ENCODE results near the gene GNAS-AS1. TPM values are rescaled to one million over a fixed set of nuclear protein-coding genes. Genes with fewer than 3 reads are reported as not detected.

Gene GNAS-AS1
- total and polyA plus RNA-seq, 2 of the 8 experiments (the other 6 are each of a cell fraction or from before 2014, with no cell fraction given): 4.7 to 13.7 TPM

- no peak overlapping the region for H3K18ac ChIP-seq (ENCODE audit: extremely low read depth, low read length)
- H3K27me3 ChIP-seq (replicated peaks in 1 of 4; ENCODE audit: control insufficient read depth in 3 of 4, extremely low read depth in 1 of 4, insufficient read depth in 3 of 4, low read length in 3 of 4): 0 out of 7 replicates have a peak, but pooled peaks cover 0 to 2% (median 0%) of the 10 kb centered on the region in 4 experiments
- H4K20me1 ChIP-seq (replicated peaks in 1 of 2; ENCODE audit: control insufficient read depth in 1 of 2, insufficient read depth in 2 of 2, low read length in 2 of 2): no peaks in the 10 kb centered on the region
- H3K23me2 ChIP-seq (ENCODE audit: low read depth, low read length): no peaks in the 10 kb centered on the region
- H3K9me3 ChIP-seq (ENCODE audit: insufficient read depth in 2 of 2, low read depth in 1 of 2, low read length in 1 of 2): no peaks in the 10 kb centered on the region
- H2BK120ac ChIP-seq (replicated peaks; ENCODE audit: low read depth, low read length): no peak overlapping the region
- no peak overlapping the region for H2BK15ac ChIP-seq (ENCODE audit: low read length)
- H3K23ac ChIP-seq (ENCODE audit: insufficient read length): no peak overlapping the region
- no peak overlapping the region for H3K4ac ChIP-seq (replicated peaks; ENCODE audit: insufficient read length, low read depth, low read length)
- WGBS, 2 experiments (ENCODE audit: extremely low coverage in 1 of 2, insufficient coverage in 1 of 2, insufficient read length in 1 of 2, insufficient replicate concordance in 2 of 2, low coverage in 1 of 2, low lambda C conversion rate in 2 of 2, missing lambda C conversion rate in 1 of 2): 89% methylated on average over 5 of the region's 5 CpGs; no CpG with 5 or more reads in 1 of the 2 experiments
- ChIA-PET POLR2A (ENCODE audit: partially characterized antibody) (no interaction called here), CTCF (ENCODE audit: partially characterized antibody) (interaction anchor here (1.6 kb wide), 1 partner anchor 123 kb away, joined by 4 read pairs; the partner anchor contains the start of gene STX16)
- no peak overlapping the region for H3K4me3 ChIP-seq (ENCODE audit: extremely low read depth in 1 of 4, insufficient read depth in 2 of 4, low read depth in 3 of 4, low read length in 4 of 4)
- H4K5ac ChIP-seq (ENCODE audit: insufficient read length, low read depth, low read length): no peak overlapping the region
- H4K91ac ChIP-seq (replicated peaks; ENCODE audit: insufficient read length, low read length): no peak overlapping the region
- no peaks in the 10 kb centered on the region for H3K79me2 ChIP-seq (ENCODE audit: control insufficient read depth in 1 of 2, insufficient read depth in 2 of 2, low read length in 2 of 2)
- no peak overlapping the region for H3K9ac ChIP-seq (replicated peaks in 1 of 4; ENCODE audit: extremely low read depth in 1 of 4, low read depth in 3 of 4, low read length in 3 of 4)
- H2BK12ac ChIP-seq (ENCODE audit: low read depth, low read length): 0 out of 2 replicates have a peak overlapping the region, but pooled peaks have one; percentile 19
- H2BK20ac ChIP-seq (ENCODE audit: low read length): no peak overlapping the region
- FAIRE-seq (no peak), DNase-seq (ENCODE audit: low read depth in 1 of 2, low spot score in 2 of 2) (no peak)
- H3K4me1 ChIP-seq (replicated peaks in 1 of 4; ENCODE audit: control insufficient read depth in 3 of 4, insufficient read depth in 4 of 4, low read length in 3 of 4): no peaks in the 10 kb centered on the region
- peak overlapping the region; percentile 15; the same call in 1 of the 2 replicates for H4K8ac ChIP-seq (ENCODE audit: extremely low read depth, insufficient read depth, low read length)
- no peak overlapping the region for H2BK5ac ChIP-seq (ENCODE audit: low read depth, low read length)
- no peak overlapping the region for H3K27ac ChIP-seq (ENCODE audit: low read depth, low read length)
- no peak overlapping the region for H2AFZ ChIP-seq (ENCODE audit: low read length)
- no peaks in the 10 kb centered on the region for H3K79me1 ChIP-seq (ENCODE audit: low read depth, low read length)
- H3K4me2 ChIP-seq (ENCODE audit: insufficient read depth in 1 of 2, low read depth in 2 of 2, low read length in 2 of 2): no peak overlapping the region
- no peak overlapping the region for H3K56ac ChIP-seq (replicated peaks; ENCODE audit: insufficient read length, low read depth, low read length)
- H2AK5ac ChIP-seq (ENCODE audit: low read depth, low read length): no peak overlapping the region
- H3K36me3 ChIP-seq (ENCODE audit: control insufficient read depth in 2 of 4, insufficient read depth in 4 of 4, low read length in 3 of 4): no peaks in the 10 kb centered on the region
- no peak overlapping the region for H3K14ac ChIP-seq (ENCODE audit: insufficient read length)
- no peak for TF ChIP-seq TEAD4 (IDR thresholded peaks at IDR 0.05; ENCODE audit: low read depth, low read length)
- TF ChIP-seq EP300 (IDR thresholded peaks at IDR 0.05; ENCODE audit: borderline replicate concordance in 1 of 2, low read depth in 2 of 2, low read length in 2 of 2): no peak
- no peak for TF ChIP-seq CTBP2 (IDR thresholded peaks at IDR 0.05; ENCODE audit: borderline replicate concordance, insufficient read depth, insufficient read length, low read length)
- TF ChIP-seq KDM5A (IDR thresholded peaks at IDR 0.05; ENCODE audit: low read length): no peak
- no peak for TF ChIP-seq ATF2 (IDR thresholded peaks at IDR 0.05; ENCODE audit: low read length)
- no peak for TF ChIP-seq SUZ12 (IDR thresholded peaks at IDR 0.05; ENCODE audit: low read length)
- TF ChIP-seq SP1 (IDR thresholded peaks at IDR 0.05; ENCODE audit: low read depth, low read length): no peak
- TF ChIP-seq SP2 (IDR thresholded peaks at IDR 0.05; ENCODE audit: low read length): no peak
- no peak for TF ChIP-seq EGR1 (IDR thresholded peaks at IDR 0.05; ENCODE audit: borderline replicate concordance, low read depth, low read length)
- no peak for TF ChIP-seq RAD21 (IDR thresholded peaks at IDR 0.05 in 1 of 2, conservative IDR thresholded peaks at IDR 0.05 in 1 of 2; ENCODE audit: low read depth in 2 of 2, low read length in 2 of 2)
- no peak for TF ChIP-seq CHD1 (IDR thresholded peaks at IDR 0.05; ENCODE audit: low read depth, low read length)
- no peak for TF ChIP-seq BRCA1 (IDR thresholded peaks at IDR 0.05; ENCODE audit: low read depth, low read length)
These were observed 76.5 kb downstream of the GNAS-AS1 start for GRCh38 chr20:58774214-58774613.
